ENCODE results near the gene NHSL1.

DNA sequence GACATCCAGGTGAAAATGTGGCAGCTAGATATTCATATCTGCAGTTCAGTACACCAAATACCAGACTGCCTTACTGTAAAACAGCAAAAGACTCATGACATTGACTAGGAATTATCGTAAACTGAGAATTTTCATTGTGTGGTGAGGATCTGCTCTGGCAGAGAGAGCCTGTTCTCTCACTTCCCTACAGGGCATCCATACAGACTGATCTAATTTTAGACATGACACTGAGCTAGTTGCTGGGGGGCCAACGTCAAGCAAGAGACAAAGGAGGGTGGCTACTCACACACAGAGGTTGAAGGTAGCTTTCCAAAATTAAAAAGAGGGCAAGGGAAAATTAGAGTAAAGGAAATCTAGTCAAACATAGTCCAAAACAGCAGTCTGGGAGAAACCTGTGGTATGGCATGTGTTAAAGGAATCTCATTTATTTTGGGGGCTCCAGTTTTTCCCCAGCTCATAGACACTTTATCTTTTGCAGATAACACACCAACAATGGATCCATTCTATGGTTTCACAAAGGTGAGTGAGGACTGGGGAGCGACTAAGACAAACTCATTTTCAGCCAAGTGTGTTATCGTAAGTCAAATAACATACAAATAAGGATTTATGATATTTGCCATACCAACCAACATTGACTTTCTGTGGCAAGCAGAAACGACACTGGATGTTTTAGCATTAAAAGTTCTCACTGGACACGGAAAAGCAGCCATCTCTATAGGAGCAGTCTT, 36.6 kb upstream of the NHSL1 start:
- TF ChIP-seq, protein P1, sequence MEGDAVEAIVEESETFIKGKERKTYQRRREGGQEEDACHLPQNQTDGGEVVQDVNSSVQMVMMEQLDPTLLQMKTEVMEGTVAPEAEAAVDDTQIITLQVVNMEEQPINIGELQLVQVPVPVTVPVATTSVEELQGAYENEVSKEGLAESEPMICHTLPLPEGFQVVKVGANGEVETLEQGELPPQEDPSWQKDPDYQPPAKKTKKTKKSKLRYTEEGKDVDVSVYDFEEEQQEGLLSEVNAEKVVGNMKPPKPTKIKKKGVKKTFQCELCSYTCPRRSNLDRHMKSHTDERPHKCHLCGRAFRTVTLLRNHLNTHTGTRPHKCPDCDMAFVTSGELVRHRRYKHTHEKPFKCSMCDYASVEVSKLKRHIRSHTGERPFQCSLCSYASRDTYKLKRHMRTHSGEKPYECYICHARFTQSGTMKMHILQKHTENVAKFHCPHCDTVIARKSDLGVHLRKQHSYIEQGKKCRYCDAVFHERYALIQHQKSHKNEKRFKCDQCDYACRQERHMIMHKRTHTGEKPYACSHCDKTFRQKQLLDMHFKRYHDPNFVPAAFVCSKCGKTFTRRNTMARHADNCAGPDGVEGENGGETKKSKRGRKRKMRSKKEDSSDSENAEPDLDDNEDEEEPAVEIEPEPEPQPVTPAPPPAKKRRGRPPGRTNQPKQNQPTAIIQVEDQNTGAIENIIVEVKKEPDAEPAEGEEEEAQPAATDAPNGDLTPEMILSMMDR (IDR thresholded peaks at IDR 0.05; ENCODE audit: low read depth, low read length, poor library complexity, severe bottlenecking), result no peak
- TF ChIP-seq EZH2phosphoT487 (IDR thresholded peaks at IDR 0.05; ENCODE audit: borderline replicate concordance, low read length), result no peak
